Sigmoid colon (tissue), 7 donors: ENCODE data around the gene HUWE1. TPM values are rescaled to one million over a fixed set of nuclear protein-coding genes. Genes with fewer than 3 reads are reported as not detected.

Experiments used
- DNase-seq: peaks from one replicate; pipeline ENCODE4 v3.0.0-alpha.2; 2019
- H3K27ac ChIP-seq, 4 donors: fragments of 200-600 bp; sonication (generic); one replicate each; pipeline ENCODE4 v1.5.1; 2016 to 2019; ENCODE audit warnings: mild to moderate bottlenecking in 1 of 4
- H3K27me3 ChIP-seq, 3 donors: fragments of 200-600 bp; sonication (generic); one replicate each; pipeline ENCODE4 v1.5.1; 2019; ENCODE audit warnings: mild to moderate bottlenecking in 1 of 3
- H3K36me3 ChIP-seq, 4 donors: fragments of 200-600 bp; sonication (generic); one replicate each; pipeline ENCODE4 v1.5.1; 2016 to 2019
- H3K4me1 ChIP-seq, 4 donors: fragments of 200-600 bp; sonication (generic); one replicate each; pipeline ENCODE4 v1.5.1; 2017 to 2019
- H3K4me3 ChIP-seq, 4 donors: fragments of 200-600 bp; sonication (generic); one replicate each; pipeline ENCODE4 v1.5.1; 2017 to 2019; ENCODE audit warnings: mild to moderate bottlenecking in 2 of 4, moderate library complexity in 1 of 4
- H3K9me3 ChIP-seq, 4 donors: fragments of 200-600 bp in 3 of 4; sonication (generic) in 3 of 4; one replicate each; pipeline versions ENCODE4 v1.5.1 to v1.6.1; 2013 to 2019
- CTCF ChIP-seq, 4 experiments: fragments of 450-650 bp in 3 of 4; fragments of 200-600 bp in 1 of 4; IDR thresholded peaks; one replicate each; pipeline ENCODE4 v1.5.1; 2016 to 2019; ENCODE audit warnings: antibody characterized with exemption in 4 of 4, mild to moderate bottlenecking in 3 of 4, moderate library complexity in 2 of 4
- EP300 ChIP-seq, 4 donors: sonication (generic); formaldehyde crosslinking; IDR thresholded peaks; one replicate each; pipeline ENCODE4 v1.6.1; 2017; ENCODE audit warnings: antibody characterized with exemption in 4 of 4
- POLR2A ChIP-seq, 2 donors: fragments of 450-650 bp; IDR thresholded peaks; one replicate each; pipeline ENCODE4 v1.6.1; 2016; ENCODE audit warnings: antibody characterized with exemption in 2 of 2, mild to moderate bottlenecking in 2 of 2, moderate library complexity in 2 of 2
- POLR2AphosphoS5 ChIP-seq, 4 donors: sonication (generic); formaldehyde crosslinking; IDR thresholded peaks; one replicate each; pipeline ENCODE4 v1.6.1; 2017; ENCODE audit warnings: antibody characterized with exemption in 4 of 4
- WGBS, 2 donors: extraction: QIAGEN DNeasy Blood & Tissue Kit; methylation state at CpG; one replicate each; pipeline ENCODE4 v1.1.7; 2013; 5-methylcytosine and 5-hydroxymethylcytosine counted together
- intact Hi-C: fragments of 100-400 bp; cut with DNase I; formaldehyde crosslinking; loops from one replicate; pipeline ENCODE4 v1.15.1; 2023
- polyA plus RNA-seq, 3 donors: library from polyadenylated mRNA; stranded (reverse); fragments of 200-250 nt; gene quantifications; one replicate each; pipeline ENCODE4 v1.2.3, GENCODE V29; 2013
- small RNA-seq, 3 donors: library from RNA; depleted of rRNA; stranded (forward); fragments of <200 nt; gene quantifications; one replicate each; pipeline ENCODE3, GENCODE V24; 2016
- total RNA-seq, 4 donors: library from RNA; depleted of rRNA; stranded (reverse); fragments of >200 nt; gene quantifications; one replicate each; pipeline ENCODE4 v1.1.0, GENCODE V29; 2016
- donor health status: healthy with polysubstance abuse.
- donor health status: Bipolar disorder and iron deficiency.
- donor health status: healthy.

HUWE1 gene
- total and polyA plus RNA-seq, 7 donors: 12.3 to 103 (median 75.3) TPM

- Histone ChIP-seq H3K9me3 (no peaks in the 10 kb centered on the region), H3K27ac (no peak overlapping the region), H3K4me3 (no peak overlapping the region), H3K27me3 (no peaks in the 10 kb centered on the region), H3K4me1 (no peaks in the 10 kb centered on the region), H3K36me3 (no peaks in the 10 kb centered on the region)
- no peak for TF ChIP-seq CTCF (IDR thresholded peaks at IDR 0.05)
- no peak for TF ChIP-seq EP300 (IDR thresholded peaks at IDR 0.05)
- TF ChIP-seq POLR2A (IDR thresholded peaks at IDR 0.05): no peak
- TF ChIP-seq POLR2AphosphoS5 (IDR thresholded peaks at IDR 0.05): no peak
- intact Hi-C loops: no loop called here
- DNase-seq: no peak
Measured at GRCh38 chrX:53494436-53494835, 192.1 kb downstream of the HUWE1 start.

- TF ChIP-seq CTCF (IDR thresholded peaks at IDR 0.05) (no peak), POLR2A (IDR thresholded peaks at IDR 0.05) (no peak), EP300 (IDR thresholded peaks at IDR 0.05) (no peak), POLR2AphosphoS5 (IDR thresholded peaks at IDR 0.05) (no peak)
- no peak overlapping the region for H3K27ac ChIP-seq
- intact Hi-C loops: no loop called here
Measured at GRCh38 chrX:53486285-53486684, 200.2 kb downstream of the HUWE1 start.

GRCh38 chrX:53483838-53484405 lies 202.6 kb downstream of the HUWE1 start:
- DNase-seq: no peak
- Histone ChIP-seq H3K4me3 (no peak overlapping the region), H3K4me1 (no peaks in the 10 kb centered on the region), H3K9me3 (no peaks in the 10 kb centered on the region), H3K36me3 (no peaks in the 10 kb centered on the region), H3K27me3 (no peaks in the 10 kb centered on the region), H3K27ac (no peak overlapping the region)
- intact Hi-C loops: loop anchor here (5.0 kb wide), 1 partner anchor 167 kb away; no protein-coding TSS in a partner anchor
- WGBS, 2 donors: 92 to 95% methylated on average over 2 of the region's 2 CpGs
- no peak for TF ChIP-seq EP300 (IDR thresholded peaks at IDR 0.05)
- no peak for TF ChIP-seq CTCF (IDR thresholded peaks at IDR 0.05)
- no peak for TF ChIP-seq POLR2A (IDR thresholded peaks at IDR 0.05)
- no peak for TF ChIP-seq POLR2AphosphoS5 (IDR thresholded peaks at IDR 0.05)

More at GRCh38 chrX:53486285-53486684, 200.2 kb downstream of the HUWE1 start:
- no peaks in the 10 kb centered on the region for H3K4me1 ChIP-seq
- H3K36me3 ChIP-seq: no peaks in the 10 kb centered on the region
- no peaks in the 10 kb centered on the region for H3K9me3 ChIP-seq
- no peak for DNase-seq
- H3K27me3 ChIP-seq: no peaks in the 10 kb centered on the region
- H3K4me3 ChIP-seq: no peak overlapping the region

- intact Hi-C loops: loop anchor here (5.0 kb wide), 1 partner anchor 166 kb away; no protein-coding TSS in a partner anchor
- 69 to 72% methylated on average over 2 of the region's 2 CpGs for WGBS, 2 donors
- no peak for DNase-seq
- TF ChIP-seq CTCF (IDR thresholded peaks at IDR 0.05): no peak
- no peak for TF ChIP-seq POLR2AphosphoS5 (IDR thresholded peaks at IDR 0.05)
- TF ChIP-seq EP300 (IDR thresholded peaks at IDR 0.05): no peak
- no peak for TF ChIP-seq POLR2A (IDR thresholded peaks at IDR 0.05)
- Histone ChIP-seq H3K27me3 (no peaks in the 10 kb centered on the region), H3K4me1 (no peaks in the 10 kb centered on the region), H3K9me3 (no peaks in the 10 kb centered on the region), H3K27ac (no peak overlapping the region), H3K36me3 (no peaks in the 10 kb centered on the region), H3K4me3 (no peak overlapping the region)
Measured at GRCh38 chrX:53483416-53483815, 203.1 kb downstream of the HUWE1 start.

Small RNA genes lying within 50 kb of the gene (small RNA-seq; reads per million reads assigned to genes)
- gene MIR98: 214 to 498 (median 339) reads per million in 3 donors
- 372 to 934 (median 375) reads per million in 3 donors for gene MIRLET7F2
